PFSK-1 (cell line): ENCODE data around the gene C14orf119.

Source experiments
- FOXP2 ChIP-seq: optimal IDR thresholded peaks from 2 replicates; pipeline ENCODE3; 2011; ENCODE audit warnings: borderline replicate concordance, control low read depth, inconsistent platforms; ENCODE audit not compliant: insufficient read depth; ENCODE audit errors: extremely low read length, extremely low read depth
- POLR2AphosphoS5 ChIP-seq: IDR thresholded peaks from 2 replicates; pipeline ENCODE4 v1.6.1; 2012; ENCODE audit warnings: low read depth, mild to moderate bottlenecking, control low read depth, low read length, moderate library complexity
- REST ChIP-seq, 2 experiments: IDR thresholded peaks; 2 replicates each; pipeline versions ENCODE4 v1.6.1 to v1.8.0; 2011 to 2012; ENCODE audit warnings: low read depth in 2 of 2, low read length in 2 of 2, control low read depth in 1 of 2, inconsistent platforms in 1 of 2, mild to moderate bottlenecking in 1 of 2, moderate library complexity in 1 of 2; ENCODE audit not compliant: insufficient read depth in 1 of 2
- SIN3A ChIP-seq: IDR thresholded peaks from 2 replicates; pipeline ENCODE4 v1.6.1; 2012; ENCODE audit warnings: mild to moderate bottlenecking, low read length, moderate library complexity, borderline replicate concordance; ENCODE audit not compliant: insufficient read depth
- TAF1 ChIP-seq: IDR thresholded peaks from 2 replicates; pipeline ENCODE4 v1.6.1; 2012; ENCODE audit warnings: low read length, control low read depth, borderline replicate concordance; ENCODE audit not compliant: insufficient read depth

Gene C14orf119

GRCh38 chr14:23148591-23149249 is 53.4 kb downstream of the C14orf119 start:
- TF ChIP-seq FOXP2 (no peak), TAF1 (no peak), POLR2AphosphoS5 (no peak), SIN3A (no peak), REST (IDR thresholded peaks at IDR 0.05; ENCODE audit: insufficient read depth in 1 of 2, low read depth in 2 of 2, low read length in 2 of 2) (no peak)

GRCh38 chr14:23149745-23150144 is 54.4 kb downstream of the C14orf119 start:
- TF ChIP-seq REST (IDR thresholded peaks at IDR 0.05; ENCODE audit: insufficient read depth in 1 of 2, low read depth in 2 of 2, low read length in 2 of 2), result no peak
- no peak for TF ChIP-seq TAF1
- TF ChIP-seq FOXP2, result no peak
- TF ChIP-seq SIN3A, result no peak
- no peak for TF ChIP-seq POLR2AphosphoS5
